ENCODE data around the gene SDSL. TPM values are rescaled to one million over a fixed set of nuclear protein-coding genes. Genes with fewer than 3 reads are reported as not detected.

SDSL gene
- total and polyA plus RNA-seq, 2 of the 4 experiments (the other 2 are of a cell fraction): 6.3 to 10.9 TPM

- no peaks in the 10 kb centered on the region for H3K9me1 ChIP-seq (ENCODE audit: insufficient read depth, low read length)
- H2BK120ac ChIP-seq (ENCODE audit: low read depth, low read length): no peak overlapping the region
- CTCF ChIA-PET: no interaction called here
- intact Hi-C loops (cut with micrococcal nuclease) (no loop called here), in situ Hi-C loops (cut with MboI; ENCODE audit: low sequenced_read_pairs) (no loop called here), dilution Hi-C loops (cut with HindIII; ENCODE audit: low sequenced_read_pairs, unreplicated experiment) (no loop called here)
- H2AFZ ChIP-seq (replicated peaks; ENCODE audit: low read length, poor library complexity): no peak overlapping the region
- no peak overlapping the region for H2BK20ac ChIP-seq (ENCODE audit: low read depth, low read length)
- H2BK15ac ChIP-seq (ENCODE audit: low read depth, low read length): no peak overlapping the region
- no peak overlapping the region for H3K23ac ChIP-seq (ENCODE audit: low read depth, low read length)
- no peak overlapping the region for H4K91ac ChIP-seq (ENCODE audit: insufficient read depth, low read depth, low read length)
- H4K8ac ChIP-seq (ENCODE audit: low read depth in 2 of 2, low read length in 2 of 2): no peak overlapping the region
- DNase-seq (no peak), ATAC-seq (ENCODE audit: low read depth) (no peak)
- H2AK5ac ChIP-seq (ENCODE audit: low read depth, low read length): no peak overlapping the region
- POLR2A ChIA-PET (ENCODE audit: unreplicated experiment): no interaction called here
- no TSS peak for BruUV-seq (replicated peaks)
- no peak overlapping the region for H3K27ac ChIP-seq (ENCODE audit: insufficient read depth, low read length)
- H3K27me3 ChIP-seq (ENCODE audit: control insufficient read depth, insufficient read depth, low read length): no peaks in the 10 kb centered on the region
- H2AK9ac ChIP-seq (replicated peaks; ENCODE audit: low read depth, low read length, poor library complexity): no peak overlapping the region
- no peak overlapping the region for H3K9ac ChIP-seq (ENCODE audit: low read depth, low read length)
- H3K56ac ChIP-seq (ENCODE audit: extremely low read depth, insufficient read depth, low read length): no peak overlapping the region
- no peak for TF ChIP-seq CEBPB (IDR thresholded peaks at IDR 0.05; ENCODE audit: low read depth, low read length)
- no peak for TF ChIP-seq BHLHE40 (IDR thresholded peaks at IDR 0.05; ENCODE audit: low read depth, low read length)
- TF ChIP-seq MXI1 (IDR thresholded peaks at IDR 0.05; ENCODE audit: borderline replicate concordance, low read depth, low read length): no peak
- no peak for TF ChIP-seq RCOR1 (IDR thresholded peaks at IDR 0.05; ENCODE audit: insufficient replicate concordance, low read length)
- TF ChIP-seq, protein P1, sequence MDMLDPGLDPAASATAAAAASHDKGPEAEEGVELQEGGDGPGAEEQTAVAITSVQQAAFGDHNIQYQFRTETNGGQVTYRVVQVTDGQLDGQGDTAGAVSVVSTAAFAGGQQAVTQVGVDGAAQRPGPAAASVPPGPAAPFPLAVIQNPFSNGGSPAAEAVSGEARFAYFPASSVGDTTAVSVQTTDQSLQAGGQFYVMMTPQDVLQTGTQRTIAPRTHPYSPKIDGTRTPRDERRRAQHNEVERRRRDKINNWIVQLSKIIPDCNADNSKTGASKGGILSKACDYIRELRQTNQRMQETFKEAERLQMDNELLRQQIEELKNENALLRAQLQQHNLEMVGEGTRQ (IDR thresholded peaks at IDR 0.05; ENCODE audit: low read depth, low read length): no peak
- TF ChIP-seq SMC3 (IDR thresholded peaks at IDR 0.05; ENCODE audit: low read depth, low read length): no peak
- TF ChIP-seq RFX5 (IDR thresholded peaks at IDR 0.05; ENCODE audit: low read depth, low read length): no peak
- TF ChIP-seq, protein P2, sequence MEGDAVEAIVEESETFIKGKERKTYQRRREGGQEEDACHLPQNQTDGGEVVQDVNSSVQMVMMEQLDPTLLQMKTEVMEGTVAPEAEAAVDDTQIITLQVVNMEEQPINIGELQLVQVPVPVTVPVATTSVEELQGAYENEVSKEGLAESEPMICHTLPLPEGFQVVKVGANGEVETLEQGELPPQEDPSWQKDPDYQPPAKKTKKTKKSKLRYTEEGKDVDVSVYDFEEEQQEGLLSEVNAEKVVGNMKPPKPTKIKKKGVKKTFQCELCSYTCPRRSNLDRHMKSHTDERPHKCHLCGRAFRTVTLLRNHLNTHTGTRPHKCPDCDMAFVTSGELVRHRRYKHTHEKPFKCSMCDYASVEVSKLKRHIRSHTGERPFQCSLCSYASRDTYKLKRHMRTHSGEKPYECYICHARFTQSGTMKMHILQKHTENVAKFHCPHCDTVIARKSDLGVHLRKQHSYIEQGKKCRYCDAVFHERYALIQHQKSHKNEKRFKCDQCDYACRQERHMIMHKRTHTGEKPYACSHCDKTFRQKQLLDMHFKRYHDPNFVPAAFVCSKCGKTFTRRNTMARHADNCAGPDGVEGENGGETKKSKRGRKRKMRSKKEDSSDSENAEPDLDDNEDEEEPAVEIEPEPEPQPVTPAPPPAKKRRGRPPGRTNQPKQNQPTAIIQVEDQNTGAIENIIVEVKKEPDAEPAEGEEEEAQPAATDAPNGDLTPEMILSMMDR (conservative IDR thresholded peaks at IDR 0.05; ENCODE audit: low read depth, low read length): no peak
- TF ChIP-seq, protein P3, sequence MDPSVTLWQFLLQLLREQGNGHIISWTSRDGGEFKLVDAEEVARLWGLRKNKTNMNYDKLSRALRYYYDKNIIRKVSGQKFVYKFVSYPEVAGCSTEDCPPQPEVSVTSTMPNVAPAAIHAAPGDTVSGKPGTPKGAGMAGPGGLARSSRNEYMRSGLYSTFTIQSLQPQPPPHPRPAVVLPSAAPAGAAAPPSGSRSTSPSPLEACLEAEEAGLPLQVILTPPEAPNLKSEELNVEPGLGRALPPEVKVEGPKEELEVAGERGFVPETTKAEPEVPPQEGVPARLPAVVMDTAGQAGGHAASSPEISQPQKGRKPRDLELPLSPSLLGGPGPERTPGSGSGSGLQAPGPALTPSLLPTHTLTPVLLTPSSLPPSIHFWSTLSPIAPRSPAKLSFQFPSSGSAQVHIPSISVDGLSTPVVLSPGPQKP (IDR thresholded peaks at IDR 0.05; ENCODE audit: borderline replicate concordance, low read depth, low read length): no peak
- TF ChIP-seq FOS (IDR thresholded peaks at IDR 0.05; ENCODE audit: low read depth, low read length): no peak
- no peak for TF ChIP-seq POLR2A (IDR thresholded peaks at IDR 0.05; ENCODE audit: low read depth, low read length)
- no peak for TF ChIP-seq MAZ (IDR thresholded peaks at IDR 0.05; ENCODE audit: borderline replicate concordance, low read depth, low read length)
- no peak for TF ChIP-seq NFE2L2 (IDR thresholded peaks at IDR 0.05; ENCODE audit: low read depth, low read length)
- TF ChIP-seq MAFK (IDR thresholded peaks at IDR 0.05; ENCODE audit: low read depth, low read length): no peak
- TF ChIP-seq CHD1 (IDR thresholded peaks at IDR 0.05; ENCODE audit: low read depth, low read length): no peak
- TF ChIP-seq RAD21 (IDR thresholded peaks at IDR 0.05; ENCODE audit: low read length): no peak
- H3K18ac ChIP-seq (ENCODE audit: low read depth, low read length): no peak overlapping the region
- no peak overlapping the region for H4K5ac ChIP-seq (ENCODE audit: low read depth, low read length)
- no peaks in the 10 kb centered on the region for H3K4me1 ChIP-seq (ENCODE audit: control insufficient read depth, insufficient read depth, low read length)
- no peak overlapping the region for H3K4me2 ChIP-seq (ENCODE audit: low read depth, low read length)
- peaks cover 3% of the 10 kb centered on the region; the same call in 1 of the 2 replicates for H3K9me3 ChIP-seq (ENCODE audit: control insufficient read depth, insufficient read depth, low read length)
- H2BK5ac ChIP-seq (ENCODE audit: low read depth, low read length, poor library complexity, severe bottlenecking): no peak overlapping the region
- H3K4me3 ChIP-seq (ENCODE audit: insufficient read depth, low read depth, low read length): no peak overlapping the region
- H3K36me3 ChIP-seq (ENCODE audit: control insufficient read depth, insufficient read depth, low read length): no peaks in the 10 kb centered on the region
- H3K14ac ChIP-seq (replicated peaks; ENCODE audit: low read depth, low read length): no peak overlapping the region
- H3K4ac ChIP-seq (ENCODE audit: low read depth, low read length): no peak overlapping the region
- H3K79me1 ChIP-seq (ENCODE audit: low read depth in 1 of 2, low read length in 2 of 2): no peaks in the 10 kb centered on the region
- no peaks in the 10 kb centered on the region for H4K20me1 ChIP-seq (ENCODE audit: insufficient read depth, low read length)
Observed at GRCh38 chr12:113432986-113433385, 10.8 kb downstream of the SDSL start.
